ENCODE results near the gene ADAT3. TPM values are rescaled to one million over a fixed set of nuclear protein-coding genes. Genes with fewer than 3 reads are reported as not detected.

ADAT3 gene
- polyA plus RNA-seq, 2 of the 4 experiments (the other 2 are of a cell fraction): 0.66 to 5.6 TPM

- H3K27ac ChIP-seq: peak overlapping the region; percentile 95 to 100
- peak overlapping the region; percentile 35 for H3K4me3 ChIP-seq
- H3K4me2 ChIP-seq: peak overlapping the region; percentile 99
- H3K9me3 ChIP-seq: no peaks in the 10 kb centered on the region
- FAIRE-seq (no peak), DNase-seq (ENCODE audit: low read depth in 1 of 2, low spot score in 1 of 2) (no peak), ATAC-seq (no peak)
- H3K4me1 ChIP-seq: peaks cover 82% of the 10 kb centered on the region
- ChIA-PET CTCF (interaction anchor here (0.9 to 2.9 kb wide), 4 partner anchors 9 to 206 kb away, joined by 3 to 12 read pairs (median 7); no protein-coding TSS in a partner anchor), POLR2A (no interaction called here)
- TF ChIP-seq GATA3 (IDR thresholded peaks at IDR 0.05; ENCODE audit: borderline replicate concordance): 0 out of 2 replicates have a peak, but pooled peaks have one; percentile 6
- no peak for TF ChIP-seq HDAC2 (IDR thresholded peaks at IDR 0.05)
- WGBS (ENCODE audit: missing lambda C conversion rate): 26% methylated on average over 12 of the region's 16 CpGs
Measured at GRCh38 chr19:1857648-1858326, 47.4 kb upstream of the ADAT3 start.

GRCh38 chr19:1858412-1859081 is 46.7 kb upstream of the ADAT3 start:
- Histone ChIP-seq H3K27ac (peak overlapping the region; percentile 99 to 100), H3K4me2 (peak overlapping the region; percentile 99), H3K4me3 (no peak overlapping the region), H3K9me3 (no peaks in the 10 kb centered on the region), H3K4me1 (peaks cover 75% of the 10 kb centered on the region)
- CTCF ChIA-PET: interaction anchor here (0.6 to 2.9 kb wide), 5 partner anchors 9 to 207 kb away, joined by 3 to 12 read pairs (median 3); no protein-coding TSS in a partner anchor
- DNase-seq (ENCODE audit: low read depth in 1 of 2, low spot score in 1 of 2): no peak
- no peak for TF ChIP-seq POLR2AphosphoS2 (conservative IDR thresholded peaks at IDR 0.05; ENCODE audit: low read length)
- no peak for TF ChIP-seq CEBPB (IDR thresholded peaks at IDR 0.05)
- no peak for TF ChIP-seq TP53 (CRISPR knock-in tag; IDR thresholded peaks at IDR 0.05)
- no peak for TF ChIP-seq HES2 (IDR thresholded peaks at IDR 0.05)
- TF ChIP-seq USF2 (IDR thresholded peaks at IDR 0.05): no peak
- no peak for TF ChIP-seq FOSB (CRISPR knock-in tag; IDR thresholded peaks at IDR 0.05)
- no peak for TF ChIP-seq HDAC2 (IDR thresholded peaks at IDR 0.05)
- no peak for TF ChIP-seq HOXB13 (CRISPR knock-in tag; IDR thresholded peaks at IDR 0.05; ENCODE audit: low read depth)
- no peak for TF ChIP-seq RNF2 (IDR thresholded peaks at IDR 0.05; ENCODE audit: borderline replicate concordance, low read depth)
- no peak for TF ChIP-seq JUN (IDR thresholded peaks at IDR 0.05)
- no peak for TF ChIP-seq EHF (CRISPR knock-in tag; IDR thresholded peaks at IDR 0.05)
- no peak for TF ChIP-seq RCOR1 (IDR thresholded peaks at IDR 0.05; ENCODE audit: low read depth, low read length)
- 55% methylated on average over 6 of the region's 10 CpGs for WGBS (ENCODE audit: missing lambda C conversion rate)
- ATAC-seq: no peak
- FAIRE-seq: no peak
- POLR2A ChIA-PET: no interaction called here

- CTCF ChIA-PET: interaction anchor here (2.9 kb wide), 1 partner anchor 10 kb away, joined by 12 read pairs; no protein-coding TSS in a partner anchor
- Histone ChIP-seq H3K4me2 (peak overlapping the region; percentile 99), H3K4me3 (peak overlapping the region; percentile 68), H3K4me1 (peaks cover 67% of the 10 kb centered on the region), H3K27ac (peak overlapping the region; percentile 99 to 100), H3K9me3 (no peaks in the 10 kb centered on the region)
- peak; percentile 55 for TF ChIP-seq ZFP36 (IDR thresholded peaks at IDR 0.05; ENCODE audit: borderline replicate concordance, partially characterized antibody)
- TF ChIP-seq HDAC2 (IDR thresholded peaks at IDR 0.05): no peak
- WGBS (ENCODE audit: missing lambda C conversion rate): 21% methylated on average over 7 of the region's 18 CpGs
- POLR2A ChIA-PET: no interaction called here
- ATAC-seq: peak in 1 of 2 experiments; percentile 20; a peak in 3 of 6 replicates
- DNase-seq (ENCODE audit: low read depth in 1 of 2, low spot score in 1 of 2): peak in 1 of 2 experiments; percentile 51
- no peak for FAIRE-seq
Measured at GRCh38 chr19:1859331-1859781, 45.8 kb upstream of the ADAT3 start.

- peak overlapping the region; percentile 99 to 100 for H3K27ac ChIP-seq
- DNase-seq (ENCODE audit: low read depth in 1 of 2, low spot score in 1 of 2) (peak in 1 of 2 experiments; percentile 79), ATAC-seq (peak in 1 of 2 experiments; percentile 2; a peak in 2 of 6 replicates), FAIRE-seq (no peak)
- ChIA-PET CTCF (no interaction called here), POLR2A (no interaction called here)
- H3K4me1 ChIP-seq: peaks cover 61% of the 10 kb centered on the region
- H3K4me3 ChIP-seq: peak overlapping the region; percentile 68
- peak overlapping the region; percentile 99 for H3K4me2 ChIP-seq
- no peaks in the 10 kb centered on the region for H3K9me3 ChIP-seq
- 9% methylated on average over 11 of the region's 32 CpGs for WGBS (ENCODE audit: missing lambda C conversion rate)
- TF ChIP-seq RAD21 (conservative IDR thresholded peaks at IDR 0.05 in 1 of 2, IDR thresholded peaks at IDR 0.05 in 1 of 2) (no peak), ZSCAN20 (CRISPR knock-in tag; IDR thresholded peaks at IDR 0.05) (no peak), HES2 (IDR thresholded peaks at IDR 0.05) (no peak), CEBPB (IDR thresholded peaks at IDR 0.05) (no peak), SREBF2 (IDR thresholded peaks at IDR 0.05) (no peak), CHD4 (IDR thresholded peaks at IDR 0.05; ENCODE audit: borderline replicate concordance) (no peak), MAZ (IDR thresholded peaks at IDR 0.05; ENCODE audit: borderline replicate concordance, low read depth, low read length) (no peak), CBX2 (IDR thresholded peaks at IDR 0.05; ENCODE audit: borderline replicate concordance, low read depth) (no peak), SMC3 (IDR thresholded peaks at IDR 0.05) (no peak), REST (IDR thresholded peaks at IDR 0.05) (no peak), RNF2 (IDR thresholded peaks at IDR 0.05; ENCODE audit: borderline replicate concordance, low read depth) (no peak)
Measured at GRCh38 chr19:1860042-1860775, 45.0 kb upstream of the ADAT3 start.
